Spinal cord (tissue), 10 donors: ENCODE data around the gene PIM2. TPM values are rescaled to one million over a fixed set of nuclear protein-coding genes. Genes with fewer than 3 reads are reported as not detected.
A peak's percentile ranks its signal among the peaks of the same experiment; 100 is the strongest.

Source experiments
- DNase-seq, 6 donors: peaks; one replicate each; pipeline versions ENCODE4 v3.0.0 to v3.0.0-alpha.2; 2013 to 2015; ENCODE audit warnings: low spot score in 6 of 6, low read depth in 4 of 6
- H3K27ac ChIP-seq: one replicate; pipeline ENCODE4 v1.5.1; 2013; ENCODE audit warnings: low read depth, low read length, control low read depth
- H3K27me3 ChIP-seq: one replicate; pipeline ENCODE4 v1.6.1; 2013; ENCODE audit warnings: low read length; ENCODE audit not compliant: control insufficient read depth, insufficient read depth
- H3K36me3 ChIP-seq: one replicate; pipeline ENCODE4 v1.6.1; 2013; ENCODE audit warnings: low read length; ENCODE audit not compliant: control insufficient read depth, insufficient read depth
- H3K4me1 ChIP-seq: one replicate; pipeline ENCODE4 v1.6.1; 2013; ENCODE audit warnings: low read length; ENCODE audit not compliant: control insufficient read depth, insufficient read depth
- H3K4me3 ChIP-seq: one replicate; pipeline ENCODE4 v1.5.1; 2013; ENCODE audit warnings: low read depth, low read length, control low read depth
- H3K9me3 ChIP-seq: one replicate; pipeline ENCODE4 v1.6.1; 2013; ENCODE audit warnings: low read length; ENCODE audit not compliant: control insufficient read depth, insufficient read depth
- WGBS: methylation state at CpG from one replicate; pipeline ENCODE4 v1.1.5; 2013; ENCODE audit warnings: missing lambda C conversion rate; ENCODE audit not compliant: insufficient coverage; 5-methylcytosine and 5-hydroxymethylcytosine counted together
- polyA plus RNA-seq, 2 donors: library from polyadenylated mRNA; unstranded; fragments of 120-200 nt; gene quantifications; one replicate each; pipeline ENCODE4 v1.2.1, GENCODE V29; 2013; ENCODE audit not compliant: insufficient read length in 2 of 2
- total RNA-seq, 2 donors: library from RNA; depleted of rRNA in 1 of 2; stranded (reverse); fragments of 120-200 nt in 1 of 2; fragments of >200 nt in 1 of 2; gene quantifications; one replicate each; pipeline versions ENCODE4 v1.2.3 to v1.2.4, GENCODE V29; 2013 to 2014
- donor health status: healthy.

Gene PIM2
- total and polyA plus RNA-seq, 4 donors: 10.3 to 13.1 (median 11.2) TPM

- Histone ChIP-seq H3K4me3 (peak within 1 kb of the TSS; percentile 60), H3K27ac (peak within 1 kb of the TSS; percentile 95), H3K36me3 (peaks cover 20% of the 10 kb centered on the region), H3K4me1 (peaks cover 24% of the 10 kb centered on the region), H3K9me3 (no peaks in the 10 kb centered on the region), H3K27me3 (no peaks in the 10 kb centered on the region)
- DNase-seq: peak in 5 of 6 donors; percentile 38 to 92 (median 56)
- WGBS: 35% methylated on average over 53 of the region's 53 CpGs
Observed at GRCh38 chrX:48957477-48957826, 38.6 kb upstream of the PIM2 start, which contains the start of gene OTUD5. Gene OTUD5, minus strand, starts transcription at chrX:48957607. Its CDS starts 37 bp downstream, at chrX:48957570.

- 31% methylated on average over 58 of the region's 61 CpGs for WGBS
- Histone ChIP-seq H3K4me1 (peaks cover 24% of the 10 kb centered on the region), H3K9me3 (no peaks in the 10 kb centered on the region), H3K36me3 (peaks cover 18% of the 10 kb centered on the region), H3K4me3 (peak overlapping the region; percentile 49), H3K27ac (no peak overlapping the region), H3K27me3 (no peaks in the 10 kb centered on the region)
- DNase-seq: no peak
Observed at GRCh38 chrX:48956728-48957414, 38.0 kb upstream of the PIM2 start.

- H3K36me3 ChIP-seq: peaks cover 12% of the 10 kb centered on the region
- no CpG with 5 or more reads among the region's 1 CpG for WGBS
- no peak overlapping the region for H3K4me3 ChIP-seq
Observed at GRCh38 chrX:48948589-48948988, 29.8 kb upstream of the PIM2 start.

GRCh38 chrX:48945517-48946348, 26.9 kb upstream of the PIM2 start:
- H3K27ac ChIP-seq: no peak overlapping the region
- DNase-seq: peak in 3 of 6 donors; percentile 1 to 60 (median 51)
- H3K4me1 ChIP-seq: no peaks in the 10 kb centered on the region
- H3K27me3 ChIP-seq: no peaks in the 10 kb centered on the region
- WGBS: 47% methylated on average over 2 of the region's 8 CpGs
- no peaks in the 10 kb centered on the region for H3K9me3 ChIP-seq
- H3K4me3 ChIP-seq: no peak overlapping the region
- peaks cover 8% of the 10 kb centered on the region for H3K36me3 ChIP-seq

More at GRCh38 chrX:48948589-48948988, 29.8 kb upstream of the PIM2 start:
- no peak for DNase-seq
- no peaks in the 10 kb centered on the region for H3K9me3 ChIP-seq
- no peaks in the 10 kb centered on the region for H3K27me3 ChIP-seq
- no peak overlapping the region for H3K27ac ChIP-seq
- peaks cover under 1% of the 10 kb centered on the region for H3K4me1 ChIP-seq

GRCh38 chrX:48942895-48943294, 24.1 kb upstream of the PIM2 start:
- no peaks in the 10 kb centered on the region for H3K27me3 ChIP-seq
- H3K4me3 ChIP-seq: no peak overlapping the region
- H3K9me3 ChIP-seq: no peaks in the 10 kb centered on the region
- DNase-seq: no peak
- H3K27ac ChIP-seq: no peak overlapping the region
- H3K36me3 ChIP-seq: peaks cover 4% of the 10 kb centered on the region
- 79% methylated on average over 2 of the region's 2 CpGs for WGBS
- H3K4me1 ChIP-seq: no peaks in the 10 kb centered on the region

- H3K9me3 ChIP-seq: no peaks in the 10 kb centered on the region
- no peaks in the 10 kb centered on the region for H3K4me1 ChIP-seq
- no peaks in the 10 kb centered on the region for H3K27me3 ChIP-seq
- no peak overlapping the region for H3K27ac ChIP-seq
- peaks cover 4% of the 10 kb centered on the region for H3K36me3 ChIP-seq
- no peak for DNase-seq
- H3K4me3 ChIP-seq: no peak overlapping the region
- 83% methylated on average over 1 of the region's 2 CpGs for WGBS
Observed at GRCh38 chrX:48940404-48940955, 21.7 kb upstream of the PIM2 start.

- 71% methylated on average over 2 of the region's 3 CpGs for WGBS
- H3K9me3 ChIP-seq: no peaks in the 10 kb centered on the region
- no peaks in the 10 kb centered on the region for H3K27me3 ChIP-seq
- no peak overlapping the region for H3K27ac ChIP-seq
- H3K4me1 ChIP-seq: no peaks in the 10 kb centered on the region
- H3K36me3 ChIP-seq: peaks cover 4% of the 10 kb centered on the region
- no peak overlapping the region for H3K4me3 ChIP-seq
- no peak for DNase-seq
Observed at GRCh38 chrX:48939524-48940228, 20.9 kb upstream of the PIM2 start.

GRCh38 chrX:48938721-48939425, 20.0 kb upstream of the PIM2 start:
- no peaks in the 10 kb centered on the region for H3K4me1 ChIP-seq
- WGBS: 47% methylated on average over 1 of the region's 1 CpG

More at GRCh38 chrX:48938721-48939425, 20.0 kb upstream of the PIM2 start:
- Histone ChIP-seq H3K36me3 (peaks cover 9% of the 10 kb centered on the region), H3K9me3 (no peaks in the 10 kb centered on the region), H3K27ac (no peak overlapping the region), H3K27me3 (no peaks in the 10 kb centered on the region), H3K4me3 (no peak overlapping the region)
- DNase-seq: no peak
